Panc1 (cell line): Measurements from ENCODE around the gene SEC16A. TPM values are rescaled to one million over a fixed set of nuclear protein-coding genes. Genes with fewer than 3 reads are reported as not detected.

Experiments used
- ATAC-seq: fragments of 200-7000 bp; cut with Tn5 transposase; 2 replicates; pipeline ENCODE4 v1.9.1; 2020; ENCODE audit warnings: mild to moderate bottlenecking, moderate library complexity
- BruUV-seq: library from RNA; stranded (reverse); fragments of 400-500 nt; replicated peaks from 2 replicates; lab custom pipeline; 2021; lab: Mats Ljungman, UMichigan
- CTCF ChIA-PET: fragments of 300-600 bp; sonication (Branson Sonifier 250); formaldehyde crosslinking; loops from one replicate; lab custom pipeline; 2022; ENCODE audit warnings: antibody characterized with exemption; lab: Charles Lee
- POLR2A ChIA-PET: fragments of 300-600 bp; sonication (Branson Sonifier 250); formaldehyde crosslinking; loops from one replicate; lab custom pipeline; 2022; ENCODE audit warnings: antibody characterized with exemption; lab: Charles Lee
- DNase-seq: peaks from one replicate; pipeline ENCODE4 v3.0.0-alpha.2; 2010; ENCODE audit warnings: low read depth, low spot score
- H3K27ac ChIP-seq: 2 replicates; pipeline ENCODE4 v1.5.1; 2011; ENCODE audit warnings: mild to moderate bottlenecking, low read length, inconsistent platforms
- H3K27me3 ChIP-seq: fragments of 200-500 bp; sonication (Bioruptor generic); 2 replicates; pipeline ENCODE4 v1.6.0; 2014; ENCODE audit warnings: low read length, inconsistent platforms; ENCODE audit not compliant: control insufficient read depth, insufficient read depth
- H3K36me3 ChIP-seq: fragments of 200-500 bp; sonication (Bioruptor generic); 2 replicates; pipeline ENCODE4 v1.5.1; 2014; ENCODE audit warnings: inconsistent platforms, mild to moderate bottlenecking, low read length, moderate library complexity; ENCODE audit not compliant: control insufficient read depth, insufficient read depth
- H3K4me1 ChIP-seq: 2 replicates; pipeline ENCODE4 v1.5.1; 2011; ENCODE audit warnings: inconsistent platforms, mild to moderate bottlenecking, low read length, moderate library complexity; ENCODE audit not compliant: control insufficient read depth, insufficient read depth
- H3K4me3 ChIP-seq, 2 experiments: 2 replicates each; pipeline ENCODE4 v1.5.1; 2011 to 2012; ENCODE audit warnings: low read depth in 2 of 2, low read length in 2 of 2, mild to moderate bottlenecking in 2 of 2, inconsistent platforms in 1 of 2, moderate library complexity in 1 of 2
- H3K9me3 ChIP-seq: fragments of 200-500 bp; sonication (Bioruptor generic); 2 replicates; pipeline ENCODE4 v1.5.1; 2014; ENCODE audit warnings: low read depth, mild to moderate bottlenecking, inconsistent platforms, low read length, moderate library complexity; ENCODE audit not compliant: control insufficient read depth, insufficient read depth
- POLR2AphosphoS5 ChIP-seq: IDR thresholded peaks from 2 replicates; pipeline ENCODE4 v1.6.1; 2012; ENCODE audit warnings: mild to moderate bottlenecking, low read depth, low read length, moderate library complexity
- SIN3A ChIP-seq: IDR thresholded peaks from 2 replicates; pipeline ENCODE4 v1.6.1; 2012; ENCODE audit warnings: low read depth, mild to moderate bottlenecking, low read length, moderate library complexity, borderline replicate concordance; ENCODE audit not compliant: insufficient read depth
- TCF7L2 ChIP-seq: IDR thresholded peaks from 2 replicates; pipeline ENCODE4 v1.6.1; 2011; ENCODE audit warnings: mild to moderate bottlenecking, low read depth, low read length, inconsistent platforms
- in situ Hi-C: cut with HindIII; loops from 2 replicates; pipeline ENCODE4 v1.10.0; 2016; ENCODE audit warnings: low sequenced_read_pairs, low pct_unique_long_range_greater_than_20kb
- intact Hi-C: fragments of 100-400 bp; cut with micrococcal nuclease; formaldehyde crosslinking; loops from one replicate; pipeline ENCODE4 v1.10.0; 2022; ENCODE audit not compliant: unreplicated experiment
- total RNA-seq: library from RNA; stranded (reverse); gene quantifications from one replicate; pipeline ENCODE4 v1.2.1, GENCODE V29; 2021; ENCODE audit not compliant: unreplicated experiment
- TF ChIP-seq, protein P1 (sequence below): fragments of 450-650 bp; IDR thresholded peaks from 2 replicates; pipeline ENCODE4 v1.5.1; 2017; ENCODE audit warnings: mild to moderate bottlenecking
- TF ChIP-seq, protein P2 (sequence below), 2 experiments: IDR thresholded peaks; 2 replicates each; pipeline ENCODE4 v1.6.1; 2011 to 2012; ENCODE audit warnings: low read depth in 2 of 2, control low read depth in 1 of 2, low read length in 1 of 2, mild to moderate bottlenecking in 1 of 2, moderate library complexity in 1 of 2; ENCODE audit not compliant: insufficient read depth in 1 of 2

The SEC16A gene
- total RNA-seq, 1 experiment from 2014 or later: 76.5 TPM

DNA sequence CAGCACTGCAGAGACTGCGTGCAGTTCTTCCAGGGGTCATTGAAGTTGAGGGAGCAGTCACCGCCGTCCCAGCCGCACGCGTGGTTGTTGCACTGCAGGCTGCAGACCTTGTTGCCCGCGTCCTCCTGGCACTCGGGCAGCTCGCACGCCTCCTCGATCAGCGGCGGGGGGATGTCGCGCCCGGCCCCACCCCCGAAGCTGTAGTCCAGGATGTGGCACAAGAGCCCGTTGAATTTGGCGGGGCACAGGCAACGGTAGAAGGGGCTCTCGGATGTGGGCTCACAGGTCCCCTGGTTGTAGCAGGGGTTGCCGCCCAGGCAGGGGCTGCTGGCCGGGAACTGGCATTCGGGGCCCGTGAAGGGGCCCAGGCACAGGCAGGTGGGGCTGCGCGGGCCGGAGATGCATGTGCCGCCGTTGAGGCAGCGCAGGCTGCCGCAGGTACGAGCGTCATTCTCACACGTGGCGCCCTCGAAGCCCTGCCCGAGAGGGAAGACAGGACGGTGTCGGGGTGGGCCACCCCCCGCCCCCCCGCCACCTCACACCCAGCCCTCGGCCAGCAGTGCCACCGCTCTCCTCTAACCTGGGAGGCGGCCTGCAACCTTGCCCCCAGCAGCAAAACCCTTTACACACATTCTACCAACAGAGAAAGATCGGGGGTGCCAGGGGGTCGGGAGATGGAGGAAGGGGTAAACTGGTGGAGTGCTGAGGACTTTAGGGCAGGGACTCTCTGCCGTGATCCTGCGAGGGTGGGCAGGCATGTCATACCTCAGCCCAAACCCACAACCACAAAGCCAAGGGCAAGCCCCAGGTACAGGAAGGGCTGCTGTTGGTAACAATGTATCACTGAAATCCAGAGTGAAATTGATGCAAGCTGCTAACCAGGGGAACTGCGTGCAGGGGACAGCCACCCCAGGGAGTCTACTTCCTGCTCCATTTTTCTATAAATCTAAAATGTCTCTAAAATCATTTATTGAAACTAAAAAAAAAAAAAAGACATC, 22.9 kb upstream of the SEC16A start:
- Histone ChIP-seq H3K27me3 (no peaks in the 10 kb centered on the region), H3K36me3 (no peaks in the 10 kb centered on the region), H3K27ac (no peak overlapping the region), H3K4me1 (no peaks in the 10 kb centered on the region), H3K4me3 (no peak overlapping the region), H3K9me3 (no peaks in the 10 kb centered on the region)
- DNase-seq (no peak), ATAC-seq (no peak)
- intact Hi-C loops: no loop called here
- CTCF ChIA-PET: no interaction called here
- no TSS peak for BruUV-seq
- POLR2A ChIA-PET: no interaction called here
- in situ Hi-C loops: no loop called here
- no peak for TF ChIP-seq POLR2AphosphoS5
- TF ChIP-seq, protein P1, sequence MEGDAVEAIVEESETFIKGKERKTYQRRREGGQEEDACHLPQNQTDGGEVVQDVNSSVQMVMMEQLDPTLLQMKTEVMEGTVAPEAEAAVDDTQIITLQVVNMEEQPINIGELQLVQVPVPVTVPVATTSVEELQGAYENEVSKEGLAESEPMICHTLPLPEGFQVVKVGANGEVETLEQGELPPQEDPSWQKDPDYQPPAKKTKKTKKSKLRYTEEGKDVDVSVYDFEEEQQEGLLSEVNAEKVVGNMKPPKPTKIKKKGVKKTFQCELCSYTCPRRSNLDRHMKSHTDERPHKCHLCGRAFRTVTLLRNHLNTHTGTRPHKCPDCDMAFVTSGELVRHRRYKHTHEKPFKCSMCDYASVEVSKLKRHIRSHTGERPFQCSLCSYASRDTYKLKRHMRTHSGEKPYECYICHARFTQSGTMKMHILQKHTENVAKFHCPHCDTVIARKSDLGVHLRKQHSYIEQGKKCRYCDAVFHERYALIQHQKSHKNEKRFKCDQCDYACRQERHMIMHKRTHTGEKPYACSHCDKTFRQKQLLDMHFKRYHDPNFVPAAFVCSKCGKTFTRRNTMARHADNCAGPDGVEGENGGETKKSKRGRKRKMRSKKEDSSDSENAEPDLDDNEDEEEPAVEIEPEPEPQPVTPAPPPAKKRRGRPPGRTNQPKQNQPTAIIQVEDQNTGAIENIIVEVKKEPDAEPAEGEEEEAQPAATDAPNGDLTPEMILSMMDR: no peak
- TF ChIP-seq, protein P2, sequence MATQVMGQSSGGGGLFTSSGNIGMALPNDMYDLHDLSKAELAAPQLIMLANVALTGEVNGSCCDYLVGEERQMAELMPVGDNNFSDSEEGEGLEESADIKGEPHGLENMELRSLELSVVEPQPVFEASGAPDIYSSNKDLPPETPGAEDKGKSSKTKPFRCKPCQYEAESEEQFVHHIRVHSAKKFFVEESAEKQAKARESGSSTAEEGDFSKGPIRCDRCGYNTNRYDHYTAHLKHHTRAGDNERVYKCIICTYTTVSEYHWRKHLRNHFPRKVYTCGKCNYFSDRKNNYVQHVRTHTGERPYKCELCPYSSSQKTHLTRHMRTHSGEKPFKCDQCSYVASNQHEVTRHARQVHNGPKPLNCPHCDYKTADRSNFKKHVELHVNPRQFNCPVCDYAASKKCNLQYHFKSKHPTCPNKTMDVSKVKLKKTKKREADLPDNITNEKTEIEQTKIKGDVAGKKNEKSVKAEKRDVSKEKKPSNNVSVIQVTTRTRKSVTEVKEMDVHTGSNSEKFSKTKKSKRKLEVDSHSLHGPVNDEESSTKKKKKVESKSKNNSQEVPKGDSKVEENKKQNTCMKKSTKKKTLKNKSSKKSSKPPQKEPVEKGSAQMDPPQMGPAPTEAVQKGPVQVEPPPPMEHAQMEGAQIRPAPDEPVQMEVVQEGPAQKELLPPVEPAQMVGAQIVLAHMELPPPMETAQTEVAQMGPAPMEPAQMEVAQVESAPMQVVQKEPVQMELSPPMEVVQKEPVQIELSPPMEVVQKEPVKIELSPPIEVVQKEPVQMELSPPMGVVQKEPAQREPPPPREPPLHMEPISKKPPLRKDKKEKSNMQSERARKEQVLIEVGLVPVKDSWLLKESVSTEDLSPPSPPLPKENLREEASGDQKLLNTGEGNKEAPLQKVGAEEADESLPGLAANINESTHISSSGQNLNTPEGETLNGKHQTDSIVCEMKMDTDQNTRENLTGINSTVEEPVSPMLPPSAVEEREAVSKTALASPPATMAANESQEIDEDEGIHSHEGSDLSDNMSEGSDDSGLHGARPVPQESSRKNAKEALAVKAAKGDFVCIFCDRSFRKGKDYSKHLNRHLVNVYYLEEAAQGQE (IDR thresholded peaks at IDR 0.05; ENCODE audit: insufficient read depth in 1 of 2, low read depth in 2 of 2, low read length in 1 of 2): no peak
- no peak for TF ChIP-seq TCF7L2
- no peak for TF ChIP-seq SIN3A

DNA sequence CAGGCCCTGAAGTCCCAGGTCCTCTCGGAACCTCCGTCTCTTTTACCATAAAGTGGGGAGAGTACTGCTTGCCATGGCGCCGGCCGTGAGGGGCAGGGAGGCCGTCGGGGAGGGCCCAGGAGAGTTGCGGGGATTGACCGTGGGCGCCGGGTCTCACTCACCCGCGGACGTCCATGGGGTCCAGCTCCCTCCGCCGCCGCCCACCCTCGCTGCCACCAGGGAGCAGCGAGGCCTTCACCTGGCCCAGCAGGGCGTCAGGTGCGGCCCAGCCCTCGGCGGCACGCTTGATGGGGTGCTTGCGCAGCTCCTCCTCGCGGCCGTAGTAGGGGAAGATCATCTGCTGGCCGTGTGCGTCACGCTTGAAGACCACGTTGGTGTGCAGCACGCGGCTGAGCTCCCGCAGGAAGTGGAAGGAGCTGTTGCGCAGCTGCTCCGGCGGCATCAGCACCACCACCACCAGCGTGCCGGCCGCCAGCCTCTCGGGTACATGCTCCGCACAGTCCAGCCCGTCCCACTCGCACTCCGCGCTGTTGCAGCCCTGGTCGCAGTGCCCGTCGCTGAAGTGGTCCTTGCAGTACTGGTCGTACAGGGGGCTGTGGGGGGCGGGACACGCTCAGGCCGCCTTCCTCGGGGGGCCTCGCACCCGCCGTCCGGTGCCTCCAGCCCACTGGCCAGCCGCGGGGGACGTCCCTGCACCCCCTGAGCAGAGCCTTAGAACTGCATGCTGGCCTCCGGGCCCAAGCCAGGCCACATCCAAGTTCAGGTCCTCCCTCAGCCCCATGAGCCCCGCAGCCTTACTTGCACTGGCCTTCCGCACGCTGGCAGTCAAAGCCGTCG, 21.9 kb upstream of the SEC16A start:
- Histone ChIP-seq H3K9me3 (no peaks in the 10 kb centered on the region), H3K36me3 (no peaks in the 10 kb centered on the region), H3K4me3 (no peak overlapping the region), H3K4me1 (no peaks in the 10 kb centered on the region), H3K27ac (no peak overlapping the region), H3K27me3 (no peaks in the 10 kb centered on the region)
- no TSS peak for BruUV-seq
- ChIA-PET CTCF (interaction anchor here (0.7 kb wide), 2 partner anchors 10 to 19 kb away, joined by 5 to 8 read pairs; no protein-coding TSS in a partner anchor), POLR2A (no interaction called here)
- DNase-seq: no peak
- TF ChIP-seq, protein P1: no peak
- no peak for TF ChIP-seq POLR2AphosphoS5
- no peak for TF ChIP-seq TCF7L2
- TF ChIP-seq, protein P2 (IDR thresholded peaks at IDR 0.05; ENCODE audit: insufficient read depth in 1 of 2, low read depth in 2 of 2, low read length in 1 of 2): no peak
- TF ChIP-seq SIN3A: no peak
- ATAC-seq: no peak
- in situ Hi-C loops (no loop called here), intact Hi-C loops (no loop called here)
